Activated CD4-positive, alpha-beta memory T cell treated with anti-CD3 and anti-CD28 coated beads for 36 hours (primary cell): ENCODE results near the gene DNAJC15. TPM values are rescaled to one million over a fixed set of nuclear protein-coding genes. Genes with fewer than 3 reads are reported as not detected.
"Not testable (repeated sequence)": the region's sequence is repeated elsewhere in the genome, so short reads cannot be mapped to it uniquely, and the experiment has no call there.

Source experiments
- CTCF ChIA-PET: fragments of 350-600 bp; sonication (Branson Sonifier 250); formaldehyde crosslinking; loops from one replicate; lab custom pipeline; 2021; ENCODE audit warnings: antibody characterized with exemption, inconsistent platforms; lab: Charles Lee
- POLR2A ChIA-PET: fragments of 350-600 bp; sonication (Branson Sonifier 250); formaldehyde crosslinking; loops from one replicate; lab custom pipeline; 2021; ENCODE audit warnings: antibody characterized with exemption; lab: Charles Lee
- DNase-seq: peaks from one replicate; pipeline ENCODE4 v3.0.0-alpha.2; 2020
- H3K27ac Mint-ChIP-seq: one replicate; pipeline ENCODE4 v1.8.0; 2021; ENCODE audit warnings: mixed read lengths
- H3K27me3 Mint-ChIP-seq: one replicate; pipeline ENCODE4 v1.8.0; 2021; ENCODE audit warnings: mixed read lengths
- H3K36me3 Mint-ChIP-seq: one replicate; pipeline ENCODE4 v1.8.0; 2021; ENCODE audit warnings: mixed read lengths
- H3K4me1 Mint-ChIP-seq: one replicate; pipeline ENCODE4 v1.8.0; 2021; ENCODE audit warnings: low read depth, mixed read lengths
- H3K4me3 Mint-ChIP-seq: one replicate; pipeline ENCODE4 v1.8.0; 2021; ENCODE audit warnings: mild to moderate bottlenecking, mixed read lengths
- H3K9me3 Mint-ChIP-seq: one replicate; pipeline ENCODE4 v1.8.0; 2021; ENCODE audit warnings: mixed read lengths
- intact Hi-C: fragments of 100-400 bp; cut with micrococcal nuclease; formaldehyde crosslinking; loops from one replicate; pipeline ENCODE4 v1.15.1; 2023
- total RNA-seq, 2 experiments: library from RNA; stranded (reverse); gene quantifications; one replicate each; pipeline ENCODE4 v1.2.3, GENCODE V29; 2021

The DNAJC15 gene
- total RNA-seq, 2 experiments from 2014 or later = 16.4 to 17.4 TPM

DNA sequence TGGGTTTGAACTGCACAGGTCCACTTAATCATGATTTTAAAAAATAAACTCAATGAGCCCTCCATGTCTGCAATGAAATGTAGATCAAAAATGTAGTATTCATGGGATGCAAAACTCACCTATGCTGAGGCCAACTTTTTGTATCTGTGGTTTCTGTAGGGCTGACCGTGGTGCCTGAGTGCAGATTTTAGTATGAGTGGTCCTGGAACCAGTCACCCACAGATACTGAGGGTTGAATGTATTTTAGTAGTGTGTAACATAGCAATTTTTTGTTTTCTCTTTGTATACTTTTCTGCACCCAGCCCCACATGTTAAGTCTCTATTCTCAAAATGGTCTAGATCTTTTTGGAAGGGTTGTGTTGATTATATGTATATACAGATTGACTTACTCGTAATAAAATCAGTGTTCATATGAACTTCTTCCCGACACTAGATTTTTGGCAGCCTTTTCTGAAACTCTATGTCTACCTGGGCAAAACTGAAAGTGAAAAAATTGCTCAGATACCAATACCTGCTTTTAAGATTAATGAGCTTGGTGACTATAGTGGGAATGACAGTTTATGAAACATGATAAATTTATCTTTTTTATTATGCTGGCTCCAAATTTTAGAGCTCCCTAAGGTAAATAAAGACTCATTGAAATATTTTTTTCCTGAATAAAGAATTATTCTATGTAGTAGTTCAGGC is 51.6 kb downstream of the DNAJC15 start:
- ChIA-PET CTCF (interaction anchor here (1.8 kb wide), 1 partner anchor 10 kb away, joined by 9 read pairs; no protein-coding TSS in a partner anchor), POLR2A (no interaction called here)
- intact Hi-C loops = loop anchor here (2.0 to 5.0 kb wide), 2 partner anchors 20 to 103 kb away; no protein-coding TSS in a partner anchor

GRCh38 chr13:43075511-43075902 is 52.1 kb downstream of the DNAJC15 start:
- intact Hi-C loops = loop anchor here (2.0 to 5.0 kb wide), 2 partner anchors 21 to 103 kb away; no protein-coding TSS in a partner anchor
- not testable (repeated sequence) for H3K4me3 Mint-ChIP-seq
- peaks cover 54% of the 10 kb centered on the region for H3K4me1 Mint-ChIP-seq

More for the DNA sequence above, 51.6 kb downstream of the DNAJC15 start:
- peak; percentile 46 for DNase-seq
- Mint-ChIP-seq H3K27ac (no peak overlapping the region), H3K4me3 (no peak overlapping the region), H3K27me3 (no peaks in the 10 kb centered on the region), H3K9me3 (no peaks in the 10 kb centered on the region), H3K4me1 (peaks cover 54% of the 10 kb centered on the region), H3K36me3 (peaks cover 17% of the 10 kb centered on the region)

GRCh38 chr13:43077046-43077445 is 53.7 kb downstream of the DNAJC15 start:
- ChIA-PET CTCF (interaction anchor here (1.9 kb wide), 1 partner anchor 107 kb away, joined by 7 read pairs; no protein-coding TSS in a partner anchor), POLR2A (no interaction called here)
- intact Hi-C loops = loop anchor here (5.0 kb wide), 1 partner anchor 105 kb away; no protein-coding TSS in a partner anchor
- Mint-ChIP-seq H3K4me3 (no peak overlapping the region), H3K36me3 (peaks cover 27% of the 10 kb centered on the region), H3K4me1 (peaks cover 49% of the 10 kb centered on the region), H3K27me3 (no peaks in the 10 kb centered on the region), H3K9me3 (no peaks in the 10 kb centered on the region), H3K27ac (no peak overlapping the region)
- DNase-seq = no peak

More at GRCh38 chr13:43075511-43075902, 52.1 kb downstream of the DNAJC15 start:
- H3K27me3 Mint-ChIP-seq, DNase-seq, POLR2A ChIA-PET, H3K9me3 Mint-ChIP-seq, H3K27ac Mint-ChIP-seq: not testable (repeated sequence)
- peaks cover 22% of the 10 kb centered on the region for H3K36me3 Mint-ChIP-seq
- CTCF ChIA-PET = interaction anchor here (1.8 to 1.9 kb wide), 2 partner anchors 9 to 106 kb away, joined by 7 to 9 read pairs; no protein-coding TSS in a partner anchor

DNA sequence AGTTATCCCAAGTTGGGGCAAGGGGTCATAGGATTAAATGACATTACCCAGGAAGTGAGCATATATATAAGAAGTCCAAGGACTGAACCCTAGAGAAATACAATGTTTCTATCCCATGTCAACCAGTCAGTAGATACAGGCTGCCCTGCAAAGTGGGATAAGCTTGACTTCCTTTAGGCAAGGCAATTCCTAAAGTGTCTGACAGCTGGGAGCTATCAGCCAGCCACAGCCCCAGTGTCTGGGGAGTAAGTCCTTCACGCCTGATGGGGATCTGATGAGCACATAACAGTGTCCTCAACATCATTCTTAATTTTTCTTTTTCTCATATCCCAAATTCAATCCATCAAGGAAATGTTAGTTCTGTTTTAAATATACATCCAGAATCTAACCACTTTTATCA is 54.1 kb downstream of the DNAJC15 start:
- H3K4me1 Mint-ChIP-seq = peaks cover 45% of the 10 kb centered on the region

GRCh38 chr13:43077906-43078305 is 54.5 kb downstream of the DNAJC15 start:
- POLR2A ChIA-PET = no interaction called here
- peaks cover 22% of the 10 kb centered on the region for H3K36me3 Mint-ChIP-seq
- peaks cover 43% of the 10 kb centered on the region for H3K4me1 Mint-ChIP-seq
- no peaks in the 10 kb centered on the region for H3K9me3 Mint-ChIP-seq
- DNase-seq = no peak
- intact Hi-C loops = loop anchor here (1.0 to 5.0 kb wide), 3 partner anchors 16 to 106 kb away; no protein-coding TSS in a partner anchor
- H3K4me3 Mint-ChIP-seq = no peak overlapping the region
- CTCF ChIA-PET = interaction anchor here (0.9 kb wide), 1 partner anchor 10 kb away, joined by 3 read pairs; no protein-coding TSS in a partner anchor
- no peak overlapping the region for H3K27ac Mint-ChIP-seq
- no peaks in the 10 kb centered on the region for H3K27me3 Mint-ChIP-seq

More for the DNA sequence above, 54.1 kb downstream of the DNAJC15 start:
- no peaks in the 10 kb centered on the region for H3K27me3 Mint-ChIP-seq
- H3K27ac Mint-ChIP-seq = no peak overlapping the region
- DNase-seq = no peak
- ChIA-PET POLR2A (no interaction called here), CTCF (interaction anchor here (1.9 kb wide), 1 partner anchor 108 kb away, joined by 7 read pairs; no protein-coding TSS in a partner anchor)
- peaks cover 25% of the 10 kb centered on the region for H3K36me3 Mint-ChIP-seq
- H3K9me3 Mint-ChIP-seq = no peaks in the 10 kb centered on the region
- no peak overlapping the region for H3K4me3 Mint-ChIP-seq
- intact Hi-C loops = loop anchor here (5.0 kb wide), 1 partner anchor 105 kb away; no protein-coding TSS in a partner anchor

- intact Hi-C loops = loop anchor here (1.0 to 5.0 kb wide), 3 partner anchors 16 to 106 kb away; no protein-coding TSS in a partner anchor
Measured at GRCh38 chr13:43078399-43078798, 55.0 kb downstream of the DNAJC15 start.

DNA sequence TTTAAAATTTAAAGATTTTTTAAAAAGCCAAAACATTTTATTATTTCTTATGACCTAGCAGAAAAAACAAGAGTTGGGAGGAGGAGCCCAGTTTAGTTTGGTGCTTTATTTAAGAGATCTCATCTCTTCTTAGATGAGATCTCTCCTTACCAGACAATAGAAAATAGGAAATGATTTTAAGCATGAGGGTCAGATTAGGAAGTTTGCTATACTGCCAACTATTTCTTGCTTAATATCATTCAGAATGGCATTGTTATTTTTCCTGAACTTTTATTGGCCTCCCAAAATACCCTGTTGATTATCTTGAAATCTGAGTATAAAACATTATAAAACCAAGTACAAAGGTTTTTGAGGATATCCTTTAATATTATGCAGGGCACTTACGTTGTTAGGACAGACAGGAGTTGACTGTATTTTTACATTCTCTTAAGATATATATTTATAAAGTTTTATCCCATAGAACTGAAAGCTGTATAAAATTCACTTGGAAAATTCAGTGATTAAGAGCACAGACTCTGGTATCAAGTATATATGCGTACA is 56.1 kb downstream of the DNAJC15 start:
- ChIA-PET POLR2A (interaction anchor here (1.1 kb wide), 1 partner anchor 22 kb away, joined by 3 read pairs; no protein-coding TSS in a partner anchor), CTCF (no interaction called here)
- intact Hi-C loops = loop anchor here (2.0 to 5.0 kb wide), 2 partner anchors 35 to 107 kb away; no protein-coding TSS in a partner anchor
- peaks cover 20% of the 10 kb centered on the region for H3K36me3 Mint-ChIP-seq
- no peaks in the 10 kb centered on the region for H3K27me3 Mint-ChIP-seq
- H3K9me3 Mint-ChIP-seq = no peaks in the 10 kb centered on the region
- no peak overlapping the region for H3K27ac Mint-ChIP-seq
- no peak overlapping the region for H3K4me3 Mint-ChIP-seq
- H3K4me1 Mint-ChIP-seq = peaks cover 38% of the 10 kb centered on the region
- DNase-seq = no peak

More at GRCh38 chr13:43078399-43078798, 55.0 kb downstream of the DNAJC15 start:
- Mint-ChIP-seq H3K27me3 (no peaks in the 10 kb centered on the region), H3K27ac (no peak overlapping the region), H3K4me1 (peaks cover 38% of the 10 kb centered on the region), H3K9me3 (no peaks in the 10 kb centered on the region), H3K36me3 (peaks cover 20% of the 10 kb centered on the region), H3K4me3 (no peak overlapping the region)
- POLR2A ChIA-PET = no interaction called here
- CTCF ChIA-PET = interaction anchor here (0.9 kb wide), 1 partner anchor 10 kb away, joined by 3 read pairs; no protein-coding TSS in a partner anchor
- DNase-seq = no peak

DNA sequence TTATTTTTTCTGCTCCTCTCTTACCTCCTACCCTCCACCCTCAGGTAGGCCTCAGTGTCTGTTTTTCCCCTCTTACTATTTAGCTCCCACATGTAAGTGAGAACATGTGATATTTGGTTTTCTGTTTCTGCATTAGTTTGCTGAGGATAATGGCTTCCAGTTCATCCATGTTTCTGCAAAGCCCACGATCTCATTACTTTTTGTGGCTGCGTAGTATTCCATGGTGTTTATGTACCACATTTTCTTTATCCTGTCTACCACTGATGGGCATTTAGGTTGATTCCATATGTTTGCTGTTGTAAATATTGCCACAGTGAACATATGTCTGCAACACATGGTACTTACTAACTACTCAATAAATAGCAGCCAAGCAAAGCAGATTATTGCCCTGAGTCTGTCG is 56.8 kb downstream of the DNAJC15 start:
- H3K4me1 Mint-ChIP-seq = peaks cover 31% of the 10 kb centered on the region
- intact Hi-C loops = no loop called here
- no peak overlapping the region for H3K4me3 Mint-ChIP-seq
- H3K27me3 Mint-ChIP-seq = no peaks in the 10 kb centered on the region
- H3K36me3 Mint-ChIP-seq = peaks cover 18% of the 10 kb centered on the region
- H3K9me3 Mint-ChIP-seq = no peaks in the 10 kb centered on the region
- ChIA-PET CTCF (interaction anchor here (0.6 kb wide), 1 partner anchor 109 kb away, joined by 3 read pairs; no protein-coding TSS in a partner anchor), POLR2A (interaction anchor here (1.1 kb wide), 1 partner anchor 22 kb away, joined by 3 read pairs; no protein-coding TSS in a partner anchor)
- no peak overlapping the region for H3K27ac Mint-ChIP-seq
- DNase-seq = no peak

GRCh38 chr13:43081866-43082265 is 58.5 kb downstream of the DNAJC15 start:
- DNase-seq = no peak
- Mint-ChIP-seq H3K27me3 (no peaks in the 10 kb centered on the region), H3K27ac (no peak overlapping the region), H3K9me3 (no peaks in the 10 kb centered on the region), H3K4me3 (no peak overlapping the region), H3K36me3 (peaks cover 18% of the 10 kb centered on the region), H3K4me1 (peaks cover 16% of the 10 kb centered on the region)
- ChIA-PET POLR2A (no interaction called here), CTCF (interaction anchor here (0.6 to 1.9 kb wide), 2 partner anchors 113 to 488 kb away, joined by 4 to 6 read pairs; no protein-coding TSS in a partner anchor)
- intact Hi-C loops = no loop called here

GRCh38 chr13:43083750-43084149 is 60.4 kb downstream of the DNAJC15 start:
- DNase-seq = no peak
- ChIA-PET POLR2A (no interaction called here), CTCF (interaction anchor here (0.9 to 3.2 kb wide), 4 partner anchors 60 to 720 kb away, joined by 3 to 14 read pairs (median 5); no protein-coding TSS in a partner anchor)
- peaks cover 20% of the 10 kb centered on the region for H3K36me3 Mint-ChIP-seq
- H3K4me3 Mint-ChIP-seq = no peak overlapping the region
- peaks cover 9% of the 10 kb centered on the region for H3K4me1 Mint-ChIP-seq
- no peak overlapping the region for H3K27ac Mint-ChIP-seq
- no peaks in the 10 kb centered on the region for H3K27me3 Mint-ChIP-seq
- no peaks in the 10 kb centered on the region for H3K9me3 Mint-ChIP-seq
- intact Hi-C loops = no loop called here

DNA sequence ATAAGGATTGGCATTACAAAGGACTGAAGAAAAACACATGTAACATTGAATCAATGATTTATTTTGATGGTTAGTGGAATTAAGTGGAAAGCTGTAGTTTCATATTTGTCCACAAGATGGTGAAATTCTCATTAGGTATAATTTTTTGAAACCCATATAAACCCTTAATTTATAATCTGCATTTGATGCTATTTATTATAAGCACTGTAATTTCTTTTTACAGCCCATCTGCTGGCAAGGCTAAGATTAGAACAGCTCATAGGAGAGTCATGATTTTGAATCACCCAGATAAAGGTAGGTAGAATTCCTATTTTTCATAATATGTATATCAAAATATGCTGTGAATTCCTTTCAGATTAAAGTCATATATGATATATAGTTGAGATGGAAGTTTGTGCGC is 62.2 kb downstream of the DNAJC15 start:
- H3K4me3 Mint-ChIP-seq = no peak overlapping the region
- no peak overlapping the region for H3K27ac Mint-ChIP-seq
- H3K9me3 Mint-ChIP-seq = peaks cover 4% of the 10 kb centered on the region
- peaks cover 22% of the 10 kb centered on the region for H3K36me3 Mint-ChIP-seq
- H3K27me3 Mint-ChIP-seq = no peaks in the 10 kb centered on the region
- DNase-seq = no peak
- ChIA-PET POLR2A (no interaction called here), CTCF (interaction anchor here (0.9 to 3.2 kb wide), 6 partner anchors 10 to 718 kb away, joined by 4 to 14 read pairs (median 6); no protein-coding TSS in a partner anchor)
- intact Hi-C loops = no loop called here
- H3K4me1 Mint-ChIP-seq = peaks cover 15% of the 10 kb centered on the region
